ENCODE results near the gene STK31.
"Not testable (repeated sequence)": the region's sequence is repeated elsewhere in the genome, so short reads cannot be mapped to it uniquely, and the experiment has no call there.

The STK31 gene

GRCh38 chr7:23742051-23742450 is 32.0 kb downstream of the STK31 start:
- TF ChIP-seq CTCF (IDR thresholded peaks at IDR 0.05; ENCODE audit: extremely low read depth, insufficient read depth, missing control alignments): no peak
- DNase-seq (ENCODE audit: low spot score): no peak
- in situ Hi-C loops (cut with MboI; ENCODE audit: low pct_unique_long_range_greater_than_20kb, low sequenced_read_pairs, unreplicated experiment): no loop called here

DNA sequence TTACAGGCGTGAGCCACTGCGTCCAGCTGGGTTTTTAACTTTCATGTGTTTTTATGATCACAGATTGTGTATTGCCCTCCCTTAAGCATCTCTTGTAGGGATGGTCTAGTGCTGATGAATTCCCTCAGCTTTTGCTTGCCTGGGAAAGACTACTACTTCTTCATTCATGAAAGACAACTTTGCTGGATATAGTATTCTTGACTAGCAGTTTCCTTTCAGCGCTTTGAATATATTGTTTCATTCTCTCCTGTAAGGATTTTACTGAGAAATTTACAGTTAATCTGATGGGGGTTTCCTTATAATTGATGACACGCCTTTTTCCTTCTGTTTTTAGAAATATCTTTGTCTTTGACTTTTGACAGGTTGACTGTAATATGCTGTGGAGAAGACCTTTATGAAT is 33.2 kb downstream of the STK31 start:
- in situ Hi-C loops (cut with MboI; ENCODE audit: low pct_unique_long_range_greater_than_20kb, low sequenced_read_pairs, unreplicated experiment): no loop called here
- no peak for TF ChIP-seq CTCF (IDR thresholded peaks at IDR 0.05; ENCODE audit: extremely low read depth, insufficient read depth, missing control alignments)
- no peak for DNase-seq (ENCODE audit: low spot score)

DNA sequence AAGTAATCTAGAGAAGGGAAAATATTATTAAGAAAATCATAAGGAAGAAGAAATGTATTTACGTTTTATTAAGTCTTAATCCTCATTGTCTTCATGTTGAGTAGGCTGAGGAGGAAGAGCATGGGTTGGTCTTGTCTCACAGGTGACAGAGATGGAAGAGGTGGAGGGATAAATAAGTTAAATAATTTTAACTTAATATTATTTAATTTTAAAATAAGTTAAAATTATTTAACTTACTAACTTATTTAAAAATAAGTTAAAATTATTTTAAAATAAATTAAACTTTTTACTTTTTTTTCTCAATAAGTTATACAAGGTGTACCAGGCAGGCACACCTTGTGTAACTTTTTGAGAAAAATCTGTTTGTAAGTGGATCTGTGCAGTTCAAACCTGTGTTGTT is 36.6 kb downstream of the STK31 start:
- no peak for DNase-seq (ENCODE audit: low spot score)
- in situ Hi-C loops (cut with MboI; ENCODE audit: low pct_unique_long_range_greater_than_20kb, low sequenced_read_pairs, unreplicated experiment): no loop called here

GRCh38 chr7:23751852-23752251 is 41.8 kb downstream of the STK31 start:
- DNase-seq (ENCODE audit: low spot score): no peak
- in situ Hi-C loops (cut with MboI; ENCODE audit: low pct_unique_long_range_greater_than_20kb, low sequenced_read_pairs, unreplicated experiment): no loop called here
- TF ChIP-seq CTCF (IDR thresholded peaks at IDR 0.05; ENCODE audit: extremely low read depth, insufficient read depth, missing control alignments): no peak

More for the DNA sequence above, 36.6 kb downstream of the STK31 start:
- no peak for TF ChIP-seq CTCF (IDR thresholded peaks at IDR 0.05; ENCODE audit: extremely low read depth, insufficient read depth, missing control alignments)

DNA sequence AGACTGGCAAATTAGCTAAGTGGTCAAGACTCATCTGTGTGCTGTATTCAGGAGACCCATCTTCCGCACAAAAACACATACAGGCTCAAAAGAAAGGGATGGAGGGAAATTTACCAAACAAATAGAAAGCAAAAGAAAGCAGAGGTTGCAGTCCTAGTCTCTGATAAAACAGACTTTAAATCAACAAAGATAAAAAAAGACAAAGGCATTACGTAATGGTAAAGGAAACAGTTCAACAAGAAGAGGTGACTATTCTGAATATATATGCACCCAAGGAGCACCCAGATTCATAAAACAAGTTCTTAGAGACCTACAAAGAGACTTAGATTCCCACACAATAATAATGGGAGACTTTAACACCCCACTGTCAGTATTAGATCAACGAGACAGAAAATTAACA is 48.8 kb downstream of the STK31 start:
- DNase-seq (ENCODE audit: low spot score); in situ Hi-C loops (cut with MboI; ENCODE audit: low pct_unique_long_range_greater_than_20kb, low sequenced_read_pairs, unreplicated experiment): not testable (repeated sequence)

GRCh38 chr7:23759671-23760391 is 49.8 kb downstream of the STK31 start:
- in situ Hi-C loops (cut with MboI; ENCODE audit: low pct_unique_long_range_greater_than_20kb, low sequenced_read_pairs, unreplicated experiment): no loop called here
- no peak for TF ChIP-seq CTCF (IDR thresholded peaks at IDR 0.05; ENCODE audit: extremely low read depth, insufficient read depth, missing control alignments)
- DNase-seq (ENCODE audit: low spot score): no peak

DNA sequence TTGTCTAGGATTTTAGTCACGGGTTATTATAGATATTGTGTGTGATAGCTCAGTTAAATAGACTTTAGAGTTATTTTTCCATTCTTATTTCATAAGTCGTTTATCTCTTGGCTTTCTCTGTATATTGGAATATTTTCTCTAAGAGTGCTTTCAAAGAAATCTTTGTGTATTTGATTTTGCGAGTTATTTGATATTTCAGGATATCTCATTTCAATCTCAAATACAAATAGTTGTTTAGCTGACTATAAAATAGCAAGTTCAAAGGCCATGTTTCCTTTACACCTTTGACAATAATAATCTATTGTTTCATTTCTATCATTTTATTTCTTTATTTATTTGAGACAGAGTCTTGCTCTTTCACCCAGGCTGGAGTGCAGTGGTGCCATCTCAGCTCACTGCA is 55.9 kb downstream of the STK31 start:
- in situ Hi-C loops (cut with MboI; ENCODE audit: low pct_unique_long_range_greater_than_20kb, low sequenced_read_pairs, unreplicated experiment): no loop called here
- no peak for TF ChIP-seq CTCF (IDR thresholded peaks at IDR 0.05; ENCODE audit: extremely low read depth, insufficient read depth, missing control alignments)
- DNase-seq (ENCODE audit: low spot score): no peak

All from GM13977 (cell line).